Adipocyte (in vitro differentiated cells): ENCODE results near the gene MT4.

Experiments used
- DNase-seq: peaks from one replicate; pipeline ENCODE4 v3.0.0-alpha.2; 2015; ENCODE audit warnings: low read depth
- H3K27me3 ChIP-seq: replicated peaks from 2 replicates; pipeline ENCODE4 v1.7.0; 2013; ENCODE audit warnings: mild to moderate bottlenecking, low read length, moderate library complexity; ENCODE audit not compliant: control insufficient read depth, insufficient read depth
- H3K36me3 ChIP-seq: 2 replicates; pipeline ENCODE4 v1.7.0; 2013; ENCODE audit warnings: low read length, mild to moderate bottlenecking, moderate library complexity; ENCODE audit not compliant: control insufficient read depth, insufficient read depth, severe bottlenecking
- H3K4me1 ChIP-seq: 2 replicates; pipeline ENCODE4 v1.7.0; 2013; ENCODE audit warnings: mild to moderate bottlenecking, low read length, moderate library complexity; ENCODE audit not compliant: control insufficient read depth, insufficient read depth
- H3K4me3 ChIP-seq: 2 replicates; pipeline ENCODE4 v1.7.0; 2013; ENCODE audit warnings: mild to moderate bottlenecking, low read length, moderate library complexity
- H3K9ac ChIP-seq: 2 replicates; pipeline ENCODE4 v1.7.0; 2013; ENCODE audit warnings: mild to moderate bottlenecking, low read length, moderate library complexity
- H3K9me3 ChIP-seq: 2 replicates; pipeline ENCODE4 v1.7.0; 2013; ENCODE audit warnings: mild to moderate bottlenecking, low read length, moderate library complexity; ENCODE audit not compliant: control insufficient read depth

Gene MT4

DNA sequence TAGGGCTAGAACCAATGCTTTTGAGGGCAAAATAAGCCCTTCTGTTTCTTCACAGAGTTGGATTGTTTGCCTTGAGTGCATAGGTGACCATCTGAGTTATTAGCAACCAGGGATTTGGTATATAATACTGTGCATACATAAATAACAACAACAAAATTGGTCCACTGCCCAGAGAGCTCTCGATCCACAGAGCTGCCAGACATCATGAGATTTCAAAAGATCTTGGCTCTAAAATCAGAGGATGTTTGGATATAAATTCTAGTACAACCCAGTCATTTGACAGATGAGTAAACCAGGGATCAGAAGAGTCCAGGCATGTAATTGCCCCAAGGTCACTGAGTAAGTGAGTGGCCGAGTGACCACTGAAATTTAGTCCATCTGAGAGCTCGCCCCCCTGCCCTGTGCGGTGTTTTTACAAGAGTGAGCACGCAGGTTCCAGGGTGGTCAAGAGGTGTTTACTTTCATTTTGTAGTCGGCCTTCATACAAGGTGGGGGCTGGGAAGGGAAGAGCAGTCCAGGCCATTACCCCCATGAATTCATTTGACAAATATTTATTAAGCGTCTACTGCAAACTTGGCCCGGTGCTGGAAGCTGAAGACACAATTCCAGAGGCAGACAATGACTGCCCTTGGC, 41.7 kb downstream of the MT4 start:
- no peaks in the 10 kb centered on the region for H3K27me3 ChIP-seq
- peak; percentile 92 for DNase-seq
- no peaks in the 10 kb centered on the region for H3K9me3 ChIP-seq
- peaks cover 52% of the 10 kb centered on the region for H3K4me1 ChIP-seq
- H3K36me3 ChIP-seq = no peaks in the 10 kb centered on the region
- H3K4me3 ChIP-seq = peak overlapping the region; percentile 51
- peak overlapping the region; percentile 72 for H3K9ac ChIP-seq

DNA sequence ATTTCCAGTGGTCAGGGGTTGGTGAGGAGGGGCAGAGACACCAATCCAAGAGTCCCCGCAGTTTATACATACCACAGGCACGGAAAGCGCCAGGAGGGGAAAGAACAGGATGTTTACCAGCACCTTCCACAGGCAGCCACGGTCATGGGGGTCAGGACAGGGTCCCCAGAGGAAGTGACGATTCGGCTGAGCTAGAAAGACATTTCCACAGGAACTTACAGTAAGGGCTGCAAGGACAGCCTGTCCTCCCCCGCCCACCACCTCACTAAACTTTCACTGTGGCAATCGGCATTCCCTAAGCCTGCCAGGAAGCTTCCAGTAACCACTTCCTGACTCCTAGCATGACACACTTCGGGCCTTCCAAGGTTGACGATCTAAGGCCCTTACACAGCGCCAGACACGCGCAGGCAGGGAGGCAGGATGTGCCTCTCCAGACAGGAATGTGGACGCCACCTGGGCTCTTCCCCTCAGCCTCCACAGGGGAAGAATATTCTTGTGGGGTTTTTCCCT, 42.3 kb downstream of the MT4 start:
- DNase-seq = peak; percentile 94
- Histone ChIP-seq H3K4me1 (peaks cover 55% of the 10 kb centered on the region), H3K36me3 (no peaks in the 10 kb centered on the region), H3K27me3 (no peaks in the 10 kb centered on the region), H3K9ac (peak overlapping the region; percentile 88), H3K4me3 (peak overlapping the region; percentile 92), H3K9me3 (no peaks in the 10 kb centered on the region)

DNA sequence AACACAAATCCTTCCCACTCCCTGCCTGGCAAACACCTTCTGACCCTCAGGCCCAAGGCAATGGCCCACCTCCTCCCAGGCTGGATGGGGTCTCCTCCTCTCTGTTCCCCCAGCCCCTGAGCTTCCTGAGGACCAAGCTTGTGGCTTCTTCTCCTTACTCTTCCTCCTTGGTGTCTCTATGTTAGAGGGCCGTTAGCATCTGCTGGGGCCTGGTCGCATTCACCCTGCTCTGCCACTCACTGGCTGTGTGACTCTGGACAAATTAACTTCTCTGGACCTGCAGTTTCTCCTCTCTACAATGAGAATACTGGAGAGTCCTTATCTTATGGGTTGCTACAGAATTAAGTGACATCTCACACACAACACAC, 42.8 kb downstream of the MT4 start:
- H3K9ac ChIP-seq = peak overlapping the region; percentile 88
- H3K36me3 ChIP-seq = no peaks in the 10 kb centered on the region
- peaks cover 57% of the 10 kb centered on the region for H3K4me1 ChIP-seq
- DNase-seq = no peak
- H3K9me3 ChIP-seq = no peaks in the 10 kb centered on the region
- peak overlapping the region; percentile 92 for H3K4me3 ChIP-seq
- H3K27me3 ChIP-seq = no peaks in the 10 kb centered on the region

DNA sequence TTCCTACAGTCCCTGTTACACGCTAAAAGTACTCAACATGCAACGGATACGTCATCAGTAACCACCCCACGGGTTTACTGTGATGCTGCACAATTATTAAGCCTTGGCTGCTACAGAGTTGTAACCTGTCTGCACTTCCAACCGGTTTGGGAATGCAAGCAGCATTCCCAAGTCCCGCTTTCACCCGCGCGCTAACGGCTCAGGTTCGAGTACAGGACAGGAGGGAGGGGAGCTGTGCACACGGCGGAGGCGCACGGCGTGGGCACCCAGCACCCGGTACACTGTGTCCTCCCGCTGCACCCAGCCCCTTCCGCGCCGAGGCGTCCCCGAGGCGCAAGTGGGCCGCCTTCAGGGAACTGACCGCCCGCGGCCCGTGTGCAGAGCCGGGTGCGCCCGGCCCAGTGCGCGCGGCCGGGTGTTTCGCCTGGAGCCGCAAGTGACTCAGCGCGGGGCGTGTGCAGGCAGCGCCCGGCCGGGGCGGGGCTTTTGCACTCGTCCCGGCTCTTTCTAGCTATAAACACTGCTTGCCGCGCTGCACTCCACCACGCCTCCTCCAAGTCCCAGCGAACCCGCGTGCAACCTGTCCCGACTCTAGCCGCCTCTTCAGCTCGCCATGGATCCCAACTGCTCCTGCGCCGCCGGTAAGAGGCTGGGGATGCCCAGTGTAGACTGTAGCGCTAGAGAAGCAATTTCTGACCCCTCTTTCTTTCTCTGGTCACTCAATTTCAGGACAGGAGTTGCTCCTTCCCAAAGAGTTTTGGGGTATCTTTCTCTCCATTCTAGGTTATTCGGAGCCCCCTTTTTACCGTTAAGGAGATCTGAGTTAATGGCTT, 43.4 kb downstream of the MT4 start, which contains the start of gene MT2A:
Gene MT2A, plus strand, starts transcription at position 542 of the 833 bp plus-strand sequence. Its CDS starts 72 bp downstream, at position 614.
- Histone ChIP-seq H3K27me3 (no peaks in the 10 kb centered on the region), H3K9me3 (no peaks in the 10 kb centered on the region), H3K4me1 (peaks cover 58% of the 10 kb centered on the region), H3K9ac (peak within 1 kb of the TSS; percentile 90), H3K36me3 (no peaks in the 10 kb centered on the region), H3K4me3 (peak within 1 kb of the TSS; percentile 92)
- peak; percentile 99 for DNase-seq

DNA sequence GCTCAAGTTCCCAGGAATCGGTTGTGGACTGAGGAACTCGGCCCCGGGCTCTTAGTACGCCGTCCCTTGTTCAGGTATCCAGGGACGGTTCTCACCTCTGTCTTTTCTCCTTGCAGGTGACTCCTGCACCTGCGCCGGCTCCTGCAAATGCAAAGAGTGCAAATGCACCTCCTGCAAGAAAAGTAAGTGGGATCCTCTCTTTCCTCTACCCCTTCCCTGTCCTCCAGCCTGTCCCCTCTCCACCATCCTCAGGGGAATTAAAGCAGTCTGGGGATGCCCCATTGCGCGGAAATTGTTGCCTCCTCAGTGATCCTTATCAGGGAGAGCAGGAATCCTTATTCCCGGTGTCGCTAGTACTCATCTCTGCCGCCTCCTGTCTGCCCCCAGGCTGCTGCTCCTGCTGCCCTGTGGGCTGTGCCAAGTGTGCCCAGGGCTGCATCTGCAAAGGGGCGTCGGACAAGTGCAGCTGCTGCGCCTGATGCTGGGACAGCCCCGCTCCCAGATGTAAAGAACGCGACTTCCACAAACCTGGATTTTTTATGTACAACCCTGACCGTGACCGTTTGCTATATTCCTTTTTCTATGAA, 44.1 kb downstream of the MT4 start:
- Histone ChIP-seq H3K36me3 (no peaks in the 10 kb centered on the region), H3K9ac (peak overlapping the region; percentile 90), H3K27me3 (no peaks in the 10 kb centered on the region), H3K9me3 (no peaks in the 10 kb centered on the region), H3K4me3 (peak overlapping the region; percentile 92), H3K4me1 (peaks cover 58% of the 10 kb centered on the region)
- peak; percentile 44 for DNase-seq

DNA sequence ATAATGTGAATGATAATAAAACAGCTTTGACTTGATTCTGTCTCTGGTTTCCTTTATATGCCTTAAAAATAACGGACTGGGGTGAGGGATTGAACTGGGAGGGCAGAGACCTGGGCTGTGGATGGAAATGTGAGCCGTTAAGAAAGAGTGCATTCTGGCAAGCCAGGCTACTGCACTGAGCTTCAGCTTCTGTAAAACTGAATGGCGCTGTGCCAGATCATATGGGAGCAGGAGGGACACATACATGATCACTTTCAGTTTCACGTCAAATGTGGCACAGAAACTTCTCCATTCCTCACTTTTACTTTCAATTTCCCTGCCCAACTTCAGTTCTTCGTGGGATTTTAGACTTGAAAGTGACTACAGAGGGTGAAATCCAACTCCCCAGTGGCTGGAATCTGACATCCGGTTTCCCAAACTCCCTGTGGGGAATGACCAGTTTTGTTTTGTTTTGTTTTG, 44.6 kb downstream of the MT4 start:
- Histone ChIP-seq H3K4me1 (peaks cover 60% of the 10 kb centered on the region), H3K4me3 (peak overlapping the region; percentile 92), H3K9me3 (no peaks in the 10 kb centered on the region), H3K27me3 (no peaks in the 10 kb centered on the region), H3K9ac (peak overlapping the region; percentile 90), H3K36me3 (no peaks in the 10 kb centered on the region)
- DNase-seq = peak; percentile 88

DNA sequence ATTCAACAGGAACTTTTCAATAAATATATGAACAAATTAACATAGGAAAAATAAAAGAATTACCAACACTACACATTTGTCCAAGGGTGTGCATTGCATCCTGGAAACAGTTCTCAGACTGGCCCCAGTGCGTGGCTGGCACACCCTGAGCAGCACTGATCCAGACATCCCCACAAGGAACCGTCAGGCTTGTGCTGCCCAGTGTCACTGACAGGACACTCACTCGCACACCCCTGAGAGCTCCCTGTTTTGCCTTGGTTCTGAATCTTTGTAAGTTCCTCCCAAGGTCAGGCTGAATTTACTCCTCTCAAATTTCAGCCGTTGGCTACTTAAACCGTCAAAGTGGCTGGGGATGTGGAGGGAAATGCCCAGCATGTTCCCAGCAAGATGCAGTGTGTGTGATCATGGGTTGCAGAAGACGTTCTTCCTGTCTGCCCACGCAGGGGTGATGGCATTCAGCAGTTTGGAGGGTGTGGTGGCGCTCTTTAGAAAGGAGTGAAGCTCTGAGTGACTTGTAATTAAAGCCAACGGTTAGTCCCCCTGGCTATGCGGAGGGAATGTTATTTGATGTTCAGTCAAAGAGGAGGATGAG, 45.2 kb downstream of the MT4 start:
- Histone ChIP-seq H3K36me3 (no peaks in the 10 kb centered on the region), H3K27me3 (no peaks in the 10 kb centered on the region)

DNA sequence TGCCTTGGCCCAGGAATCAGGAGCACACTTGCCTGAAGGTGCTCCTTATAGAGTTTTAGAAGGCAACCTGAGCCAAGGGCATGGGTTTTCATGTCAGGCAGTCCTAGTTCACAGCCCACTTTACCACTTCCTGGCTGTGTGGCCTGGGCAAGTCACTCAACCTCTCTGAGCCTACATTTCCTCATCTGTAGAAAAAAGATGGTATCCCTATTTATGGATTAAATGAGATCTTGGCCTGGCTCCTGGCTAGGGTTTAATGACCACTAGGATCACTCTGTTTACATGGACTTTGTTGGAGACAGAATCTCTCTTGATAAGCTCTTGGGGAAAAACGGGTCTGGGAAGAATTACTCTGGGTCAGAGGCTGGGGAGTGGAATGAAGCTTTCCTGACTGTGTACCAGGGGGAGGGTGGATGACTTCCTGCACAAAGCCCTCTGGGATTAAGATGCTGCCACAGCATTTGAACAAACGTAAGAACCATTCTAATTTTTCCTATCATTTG, 45.8 kb downstream of the MT4 start:
- Histone ChIP-seq H3K27me3 (no peaks in the 10 kb centered on the region), H3K4me3 (peak overlapping the region; percentile 92), H3K4me1 (peaks cover 62% of the 10 kb centered on the region)

More for the DNA sequence above, 45.2 kb downstream of the MT4 start:
- peak overlapping the region; percentile 92 for H3K4me3 ChIP-seq
- H3K9me3 ChIP-seq = no peaks in the 10 kb centered on the region
- peaks cover 64% of the 10 kb centered on the region for H3K4me1 ChIP-seq
- DNase-seq = peak; percentile 86
- H3K9ac ChIP-seq = peak overlapping the region; percentile 90

DNA sequence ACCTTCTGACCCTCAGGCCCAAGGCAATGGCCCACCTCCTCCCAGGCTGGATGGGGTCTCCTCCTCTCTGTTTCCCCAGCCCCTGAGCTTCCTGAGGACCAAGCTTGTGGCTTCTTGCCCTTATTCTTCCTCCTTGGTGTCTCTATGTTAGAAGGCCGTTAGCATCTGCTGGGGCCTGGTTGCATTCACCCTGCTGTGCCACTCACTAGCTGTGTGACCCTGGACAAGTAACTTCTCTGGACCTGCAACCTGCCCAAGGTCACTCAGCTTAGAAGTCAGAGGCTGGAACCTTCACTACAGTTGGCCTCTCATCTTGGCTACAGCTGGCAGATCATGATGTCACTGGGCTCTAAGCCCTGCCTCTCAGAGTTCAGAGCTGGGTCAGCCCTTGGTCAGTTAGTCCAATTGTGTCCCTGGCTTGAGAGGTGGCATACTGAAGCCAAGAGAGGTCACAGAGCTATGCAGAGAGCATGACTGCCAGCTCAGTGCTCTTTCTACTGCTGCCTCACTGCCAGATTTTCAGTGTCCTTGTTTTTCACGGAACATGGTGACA, 46.5 kb downstream of the MT4 start:
- peak; percentile 55 for DNase-seq

More for the DNA sequence above, 45.8 kb downstream of the MT4 start:
- H3K36me3 ChIP-seq = no peaks in the 10 kb centered on the region
- DNase-seq = peak; percentile 62
- H3K9ac ChIP-seq = peak overlapping the region; percentile 90
- no peaks in the 10 kb centered on the region for H3K9me3 ChIP-seq

DNA sequence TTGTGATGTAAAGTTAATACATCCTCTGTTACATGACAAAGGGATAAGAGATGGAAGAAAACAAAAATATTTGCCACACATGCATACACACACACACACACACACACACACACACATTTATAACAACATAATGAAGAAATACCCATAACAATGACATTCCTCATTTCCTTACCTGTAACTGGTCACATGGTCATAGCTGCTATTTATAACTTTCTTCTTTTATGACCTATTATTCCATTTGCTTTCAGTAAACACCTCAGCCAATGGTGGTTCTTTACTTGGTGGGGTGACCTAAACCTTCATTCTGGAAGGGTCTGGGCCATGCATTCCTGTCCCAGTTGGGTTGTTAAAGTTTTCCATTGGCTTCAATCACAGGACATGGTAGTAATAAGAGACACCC, 48.8 kb downstream of the MT4 start:
- peaks cover 47% of the 10 kb centered on the region for H3K4me1 ChIP-seq
- no peaks in the 10 kb centered on the region for H3K36me3 ChIP-seq
- H3K9ac ChIP-seq = no peak overlapping the region
- no peak overlapping the region for H3K4me3 ChIP-seq
- H3K9me3 ChIP-seq = no peaks in the 10 kb centered on the region
- no peak for DNase-seq
- H3K27me3 ChIP-seq = no peaks in the 10 kb centered on the region

More for the DNA sequence above, 46.5 kb downstream of the MT4 start:
- peak overlapping the region; percentile 92 for H3K4me3 ChIP-seq
- H3K4me1 ChIP-seq = peaks cover 55% of the 10 kb centered on the region
- no peaks in the 10 kb centered on the region for H3K27me3 ChIP-seq
- H3K9me3 ChIP-seq = no peaks in the 10 kb centered on the region
- peak overlapping the region; percentile 90 for H3K9ac ChIP-seq
- H3K36me3 ChIP-seq = no peaks in the 10 kb centered on the region
